GM10847 (cell line): ENCODE measurements around the gene TLE5.

Experiments used
- POLR2A ChIP-seq: IDR thresholded peaks from 2 replicates; pipeline ENCODE4 v1.6.1; 2011; ENCODE audit not compliant: insufficient read length; ENCODE audit errors: extremely low read depth

TLE5 gene

GRCh38 chr19:3099347-3100145 is 37.3 kb upstream of the TLE5 start:
- no peak for TF ChIP-seq POLR2A

- no peak for TF ChIP-seq POLR2A
Observed at GRCh38 chr19:3098515-3099346, 36.4 kb upstream of the TLE5 start.

GRCh38 chr19:3098141-3098514 is 35.8 kb upstream of the TLE5 start:
- TF ChIP-seq POLR2A = no peak

- TF ChIP-seq POLR2A = no peak
Observed at GRCh38 chr19:3097442-3097871, 35.2 kb upstream of the TLE5 start.

- TF ChIP-seq POLR2A = no peak
Observed at GRCh38 chr19:3096902-3097326, 34.6 kb upstream of the TLE5 start.

- no peak for TF ChIP-seq POLR2A
Observed at GRCh38 chr19:3096267-3096901, 34.1 kb upstream of the TLE5 start.

GRCh38 chr19:3095441-3096191 is 33.3 kb upstream of the TLE5 start:
- no peak for TF ChIP-seq POLR2A

GRCh38 chr19:3094601-3095440 is 32.5 kb upstream of the TLE5 start:
- TF ChIP-seq POLR2A = no peak

- TF ChIP-seq POLR2A = no peak
Observed at GRCh38 chr19:3087769-3088168, 25.5 kb upstream of the TLE5 start.

GRCh38 chr19:3084943-3085342 is 22.6 kb upstream of the TLE5 start:
- no peak for TF ChIP-seq POLR2A

- TF ChIP-seq POLR2A = no peak
Observed at GRCh38 chr19:3083964-3084363, 21.7 kb upstream of the TLE5 start.

GRCh38 chr19:3082331-3082730 is 20.0 kb upstream of the TLE5 start:
- no peak for TF ChIP-seq POLR2A

GRCh38 chr19:3080286-3080685 is 18.0 kb upstream of the TLE5 start:
- no peak for TF ChIP-seq POLR2A

GRCh38 chr19:3079578-3079977 is 17.3 kb upstream of the TLE5 start:
- no peak for TF ChIP-seq POLR2A
